Measurements from ENCODE around the gene TTLL11. TPM values are rescaled to one million over a fixed set of nuclear protein-coding genes. Genes with fewer than 3 reads are reported as not detected.

Gene TTLL11
- polyA plus RNA-seq, 1 of the 3 experiments (the other 2 are of a cell fraction), result 6.8 TPM

GRCh38 chr9:121788686-121789366 is 304.3 kb downstream of the TTLL11 start (continued):
- TF ChIP-seq PBX3 (IDR thresholded peaks at IDR 0.05), result no peak
- no peak for TF ChIP-seq FOXM1 (IDR thresholded peaks at IDR 0.05; ENCODE audit: low read depth)
- TF ChIP-seq REST (IDR thresholded peaks at IDR 0.05; ENCODE audit: low read depth, low read length), result no peak
- no peak for TF ChIP-seq MEF2A (IDR thresholded peaks at IDR 0.05; ENCODE audit: borderline replicate concordance, low read depth)
- TF ChIP-seq GATA2 (CRISPR knock-in tag; IDR thresholded peaks at IDR 0.05), result no peak
- TF ChIP-seq GABPA (IDR thresholded peaks at IDR 0.05; ENCODE audit: low read depth), result no peak

- Histone ChIP-seq H3K27ac (ENCODE audit: low read depth in 2 of 2, low read length in 1 of 2) (no peak overlapping the region), H3K9me2 (no peaks in the 10 kb centered on the region), H3K79me2 (ENCODE audit: insufficient read depth) (no peaks in the 10 kb centered on the region), H2AFZ (ENCODE audit: low read depth) (no peak overlapping the region), H3K9ac (no peak overlapping the region), H3K4me1 (ENCODE audit: control insufficient read depth in 1 of 2, insufficient read depth in 2 of 2, low read depth in 1 of 2, low read length in 1 of 2) (peaks cover 0 to 18% of the 10 kb centered on the region in 2 experiments; a peak in 1 of 4 replicates), H3K27me3 (ENCODE audit: insufficient read depth) (no peaks in the 10 kb centered on the region), H3F3A (replicated peaks; ENCODE audit: insufficient read depth) (peaks cover 10% of the 10 kb centered on the region), H3K36me3 (replicated peaks in 1 of 2; ENCODE audit: control insufficient read depth in 1 of 2, insufficient read depth in 2 of 2, low read length in 1 of 2) (peaks cover 0 to 25% of the 10 kb centered on the region in 2 experiments), H3K4me2 (no peak overlapping the region), H4K20me1 (ENCODE audit: insufficient read depth) (no peaks in the 10 kb centered on the region), H3K9me3 (no peaks in the 10 kb centered on the region), H3K4me3 (ENCODE audit: low read depth in 2 of 2, low read length in 1 of 2) (no peak overlapping the region)
- CTCF ChIA-PET, result interaction anchor here (1.1 to 1.7 kb wide), 3 partner anchors 42 to 100 kb away, joined by 3 to 4 read pairs (median 3); no protein-coding TSS in a partner anchor
- POLR2A ChIA-PET, result no interaction called here
- DNase-seq, result no peak
- WGBS (ENCODE audit: low lambda C conversion rate), result 94% methylated on average over 8 of the region's 8 CpGs
- no peak for TF ChIP-seq TEAD4 (IDR thresholded peaks at IDR 0.05; ENCODE audit: borderline replicate concordance, insufficient read depth)
- no peak for TF ChIP-seq NFIC (IDR thresholded peaks at IDR 0.05; ENCODE audit: borderline replicate concordance)
- no peak for TF ChIP-seq USF2 (IDR thresholded peaks at IDR 0.05; ENCODE audit: borderline replicate concordance, low read depth, low read length)
- no peak for TF ChIP-seq GATA2 (CRISPR knock-in tag; IDR thresholded peaks at IDR 0.05)
- no peak for TF ChIP-seq PBX3 (IDR thresholded peaks at IDR 0.05)
- no peak for TF ChIP-seq ZBTB33 (IDR thresholded peaks at IDR 0.05; ENCODE audit: borderline replicate concordance, low read depth)
- TF ChIP-seq EZH2phosphoT487 (IDR thresholded peaks at IDR 0.05; ENCODE audit: borderline replicate concordance, low read depth), result no peak
- TF ChIP-seq TAF1 (IDR thresholded peaks at IDR 0.05; ENCODE audit: borderline replicate concordance, low read depth, low read length), result no peak
- no peak for TF ChIP-seq EP300 (IDR thresholded peaks at IDR 0.05; ENCODE audit: borderline replicate concordance in 1 of 2, low read depth in 1 of 2, low read length in 1 of 2)
- TF ChIP-seq YY1 (IDR thresholded peaks at IDR 0.05; ENCODE audit: low read depth), result no peak
- TF ChIP-seq USF1 (IDR thresholded peaks at IDR 0.05; ENCODE audit: borderline replicate concordance, low read depth), result no peak
- TF ChIP-seq IRF3 (IDR thresholded peaks at IDR 0.05; ENCODE audit: low read depth, low read length), result no peak
- TF ChIP-seq SMC3 (IDR thresholded peaks at IDR 0.05; ENCODE audit: low read depth, low read length), result no peak
- TF ChIP-seq NRF1 (IDR thresholded peaks at IDR 0.05; ENCODE audit: low read depth, low read length), result no peak
Observed at GRCh38 chr9:121786998-121787422, 306.1 kb downstream of the TTLL11 start.

Measured in SK-N-SH (cell line).